Measurements from ENCODE around the gene PDE2A.

PDE2A gene

DNA sequence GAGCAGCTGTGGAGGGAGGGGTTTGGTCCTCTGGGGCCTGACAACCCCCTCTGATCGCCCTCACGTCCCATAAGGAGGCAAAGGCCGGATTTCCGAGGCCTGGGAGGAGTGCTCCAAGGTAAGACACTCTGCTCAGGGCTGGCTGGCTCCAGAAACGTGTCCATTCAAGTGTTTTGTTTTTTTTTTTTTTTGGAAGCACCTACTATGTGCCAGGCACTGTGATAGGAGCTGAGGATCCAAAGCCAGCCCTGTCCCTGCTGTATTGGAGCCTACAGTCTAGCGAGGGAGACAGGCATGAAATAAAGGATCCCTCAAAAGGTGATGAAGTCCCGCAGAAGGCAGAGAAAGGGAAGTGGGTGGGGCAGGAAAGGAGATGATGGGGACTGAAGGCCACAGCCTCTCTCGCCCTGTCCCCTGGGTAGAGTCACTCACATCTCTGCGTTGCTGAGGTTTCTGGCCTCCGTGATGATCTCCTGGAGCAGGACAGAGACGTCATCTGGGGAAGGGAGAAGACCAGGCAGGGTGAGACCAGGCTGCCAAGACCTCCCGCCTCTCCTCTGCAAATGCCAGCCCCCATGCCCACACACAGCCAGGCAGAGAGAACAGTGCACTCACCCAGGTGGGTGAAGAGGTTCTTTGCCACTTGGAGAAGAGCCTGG lies 89.2 kb downstream of the PDE2A start:
- TF ChIP-seq, protein P1, sequence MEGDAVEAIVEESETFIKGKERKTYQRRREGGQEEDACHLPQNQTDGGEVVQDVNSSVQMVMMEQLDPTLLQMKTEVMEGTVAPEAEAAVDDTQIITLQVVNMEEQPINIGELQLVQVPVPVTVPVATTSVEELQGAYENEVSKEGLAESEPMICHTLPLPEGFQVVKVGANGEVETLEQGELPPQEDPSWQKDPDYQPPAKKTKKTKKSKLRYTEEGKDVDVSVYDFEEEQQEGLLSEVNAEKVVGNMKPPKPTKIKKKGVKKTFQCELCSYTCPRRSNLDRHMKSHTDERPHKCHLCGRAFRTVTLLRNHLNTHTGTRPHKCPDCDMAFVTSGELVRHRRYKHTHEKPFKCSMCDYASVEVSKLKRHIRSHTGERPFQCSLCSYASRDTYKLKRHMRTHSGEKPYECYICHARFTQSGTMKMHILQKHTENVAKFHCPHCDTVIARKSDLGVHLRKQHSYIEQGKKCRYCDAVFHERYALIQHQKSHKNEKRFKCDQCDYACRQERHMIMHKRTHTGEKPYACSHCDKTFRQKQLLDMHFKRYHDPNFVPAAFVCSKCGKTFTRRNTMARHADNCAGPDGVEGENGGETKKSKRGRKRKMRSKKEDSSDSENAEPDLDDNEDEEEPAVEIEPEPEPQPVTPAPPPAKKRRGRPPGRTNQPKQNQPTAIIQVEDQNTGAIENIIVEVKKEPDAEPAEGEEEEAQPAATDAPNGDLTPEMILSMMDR (IDR thresholded peaks at IDR 0.05; ENCODE audit: low read depth, low read length) = no peak
- DNase-seq (ENCODE audit: low read depth in 2 of 2) = no peak
- peak overlapping the region in 1 of 2 donors; percentile 26 for H3K4me3 ChIP-seq (replicated peaks in 1 of 2; ENCODE audit: low read depth in 2 of 2, low read length in 2 of 2)

- DNase-seq (ENCODE audit: low read depth in 2 of 2) = peak; percentile 27 to 28
- TF ChIP-seq, protein P1 (IDR thresholded peaks at IDR 0.05; ENCODE audit: low read depth, low read length) = no peak
- peak overlapping the region in 1 of 2 donors; percentile 26 for H3K4me3 ChIP-seq (replicated peaks in 1 of 2; ENCODE audit: low read depth in 2 of 2, low read length in 2 of 2)
Measured at GRCh38 chr11:72584293-72584938, 89.8 kb downstream of the PDE2A start.

- H3K4me3 ChIP-seq (replicated peaks in 1 of 2; ENCODE audit: low read depth in 2 of 2, low read length in 2 of 2) = peak overlapping the region in 1 of 2 donors; percentile 3
- DNase-seq (ENCODE audit: low read depth in 2 of 2) = no peak
- TF ChIP-seq, protein P1 (IDR thresholded peaks at IDR 0.05; ENCODE audit: low read depth, low read length) = no peak
Measured at GRCh38 chr11:72583616-72584292, 90.5 kb downstream of the PDE2A start.

- DNase-seq (ENCODE audit: low read depth in 2 of 2) = no peak
- TF ChIP-seq, protein P1 (IDR thresholded peaks at IDR 0.05; ENCODE audit: low read depth, low read length) = no peak
- no peak overlapping the region for H3K4me3 ChIP-seq (replicated peaks in 1 of 2; ENCODE audit: low read depth in 2 of 2, low read length in 2 of 2)
Measured at GRCh38 chr11:72583177-72583553, 91.1 kb downstream of the PDE2A start.

GRCh38 chr11:72582206-72583176 lies 91.7 kb downstream of the PDE2A start:
- no peak for DNase-seq (ENCODE audit: low read depth in 2 of 2)
- H3K4me3 ChIP-seq (replicated peaks in 1 of 2; ENCODE audit: low read depth in 2 of 2, low read length in 2 of 2) = no peak overlapping the region
- TF ChIP-seq, protein P1 (IDR thresholded peaks at IDR 0.05; ENCODE audit: low read depth, low read length) = no peak

DNA sequence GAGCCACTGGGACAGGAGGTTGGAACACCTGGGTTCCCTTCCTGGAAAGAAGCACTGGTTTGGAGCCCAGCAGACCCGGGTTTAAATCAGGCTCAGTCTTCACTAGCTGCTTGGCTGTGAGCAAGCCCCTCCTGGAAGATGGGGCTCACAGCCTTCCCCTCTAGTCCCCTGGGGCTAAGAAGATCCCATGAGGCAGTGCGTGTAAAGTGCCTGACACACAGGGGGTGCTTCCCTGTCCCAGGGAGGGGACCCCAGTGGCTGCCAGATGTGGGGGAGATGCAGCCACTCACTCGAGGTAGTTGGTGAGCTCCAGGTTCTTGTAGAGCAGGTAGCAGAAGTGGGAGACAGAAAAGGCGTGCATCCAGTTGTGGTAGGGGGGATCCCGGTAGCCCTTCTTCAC lies 93.2 kb downstream of the PDE2A start:
- H3K4me3 ChIP-seq (replicated peaks in 1 of 2; ENCODE audit: low read depth in 2 of 2, low read length in 2 of 2) = no peak overlapping the region
- no peak for DNase-seq (ENCODE audit: low read depth in 2 of 2)
- TF ChIP-seq, protein P1 (IDR thresholded peaks at IDR 0.05; ENCODE audit: low read depth, low read length) = no peak

Measured in cardiac fibroblast (primary cell).